GM12872 (cell line): Measurements from ENCODE around the gene DRAM2.

Experiments
- CTCF ChIP-seq: IDR thresholded peaks from 3 replicates; pipeline ENCODE4 v1.5.1; 2011; ENCODE audit warnings: low read depth, mild to moderate bottlenecking, low read length, moderate library complexity; ENCODE audit not compliant: insufficient read depth

DRAM2 gene

DNA sequence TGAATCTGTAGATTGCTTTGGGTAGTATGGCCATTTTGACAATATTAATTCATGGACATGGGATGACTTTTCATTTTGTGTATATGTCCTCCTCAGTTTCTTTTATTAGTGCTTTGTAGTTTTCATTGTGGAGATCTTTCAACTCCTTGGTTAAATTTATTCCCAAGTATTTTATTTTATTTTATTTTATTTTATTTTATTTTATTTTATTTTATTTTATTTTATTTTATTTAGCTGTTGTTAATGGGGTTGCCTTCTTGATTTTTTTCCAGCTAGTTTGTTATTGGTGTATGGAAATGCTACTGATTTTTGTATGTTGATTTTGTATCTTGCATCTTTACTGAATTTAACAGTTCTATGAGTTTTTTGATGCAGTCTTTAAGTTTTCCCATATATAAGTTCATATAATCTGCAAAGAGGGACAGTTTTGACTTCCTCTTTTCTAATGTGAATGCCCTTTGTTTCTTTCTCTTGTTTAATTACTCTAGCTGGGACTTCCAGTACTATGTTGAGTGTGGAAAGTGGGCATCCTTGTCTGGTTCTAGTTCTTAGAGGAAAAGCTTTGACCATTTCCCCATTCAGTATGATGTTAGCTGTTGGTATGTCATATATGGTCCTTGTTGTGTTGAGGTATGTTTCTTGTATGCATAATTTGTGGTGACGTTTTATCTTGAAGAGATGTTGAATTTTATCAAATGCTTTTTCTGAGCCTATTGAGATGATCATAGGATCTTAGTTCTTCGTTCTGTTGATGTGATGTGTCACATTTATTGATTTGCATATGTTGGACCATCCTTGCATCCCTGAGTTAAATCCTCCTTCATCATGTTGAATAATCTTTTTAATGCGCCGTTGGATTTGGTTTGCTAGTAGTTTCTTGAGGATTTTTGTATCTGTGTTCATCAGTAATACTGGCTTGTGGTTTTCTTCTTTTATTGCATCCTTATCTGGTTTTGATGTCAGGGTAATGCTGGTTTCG, 14.4 kb upstream of the DRAM2 start:
- TF ChIP-seq CTCF = no peak

GRCh38 chr1:111151838-111152237, 11.9 kb upstream of the DRAM2 start:
- no peak for TF ChIP-seq CTCF

GRCh38 chr1:111148376-111148881, 8.5 kb upstream of the DRAM2 start:
- TF ChIP-seq CTCF = no peak

DNA sequence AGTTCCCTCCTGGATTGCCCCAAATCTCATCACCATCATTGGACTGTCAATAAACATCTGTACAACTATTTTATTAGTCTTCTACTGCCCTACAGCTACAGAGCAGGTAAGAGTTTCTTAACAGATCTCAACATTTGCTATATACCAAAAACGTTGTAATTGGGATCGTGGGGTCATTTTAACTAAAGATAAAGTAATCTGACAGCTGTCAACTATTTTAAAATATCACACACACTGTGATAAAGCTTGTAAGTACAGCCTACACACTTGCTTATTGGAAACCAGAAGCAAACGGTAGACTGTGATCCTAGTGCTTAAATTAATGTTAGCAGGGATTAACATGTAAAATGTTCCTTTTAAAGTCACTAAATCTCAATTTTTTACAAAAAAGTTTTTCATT, 8.1 kb upstream of the DRAM2 start:
- TF ChIP-seq CTCF = no peak

GRCh38 chr1:111145963-111146768, 6.3 kb upstream of the DRAM2 start:
- no peak for TF ChIP-seq CTCF

DNA sequence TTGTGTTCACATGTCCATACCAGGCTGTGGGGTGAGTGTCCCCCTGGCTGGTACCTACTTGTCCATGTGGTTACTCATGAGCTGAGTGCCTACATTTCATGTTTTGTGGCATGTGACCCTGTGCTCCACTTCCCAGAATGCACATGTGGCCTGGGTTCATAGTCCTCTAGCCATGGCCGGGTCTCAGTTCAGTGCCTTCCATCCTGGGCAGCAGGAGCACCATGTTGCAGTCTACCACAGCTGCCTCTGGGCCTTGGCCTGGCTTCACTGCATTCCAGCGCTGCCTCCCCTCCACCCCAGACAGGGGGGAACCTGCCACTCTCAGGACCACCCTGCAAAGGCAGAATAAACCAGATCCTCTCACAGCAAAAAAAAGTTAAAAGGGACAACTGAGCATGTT, 5.6 kb upstream of the DRAM2 start:
- TF ChIP-seq CTCF = no peak

GRCh38 chr1:111142356-111142975, 2.6 kb upstream of the DRAM2 start:
- no peak for TF ChIP-seq CTCF
